ENCODE results near the gene MIA. TPM values are rescaled to one million over a fixed set of nuclear protein-coding genes. Genes with fewer than 3 reads are reported as not detected.

MIA gene
- total RNA-seq, 1 donor from 2014 or later, result 1.2 TPM

GRCh38 chr19:40736661-40737060 is 38.7 kb upstream of the MIA start:
- no peaks in the 10 kb centered on the region for H3K27me3 Mint-ChIP-seq (ENCODE audit: low read depth)
- no peak overlapping the region for H3K27ac Mint-ChIP-seq
- no peak for DNase-seq (ENCODE audit: low spot score in 2 of 2, unreplicated experiment in 2 of 2)
- H3K4me1 Mint-ChIP-seq, result no peaks in the 10 kb centered on the region
- no peak for TF ChIP-seq CTCF (IDR thresholded peaks at IDR 0.05; ENCODE audit: unreplicated experiment)
- no peak overlapping the region for H3K4me3 Mint-ChIP-seq
- H3K36me3 Mint-ChIP-seq, result peaks cover 33% of the 10 kb centered on the region
- H3K9me3 Mint-ChIP-seq, result no peaks in the 10 kb centered on the region

GRCh38 chr19:40737102-40737644 is 38.1 kb upstream of the MIA start:
- Mint-ChIP-seq H3K4me1 (no peaks in the 10 kb centered on the region), H3K27me3 (ENCODE audit: low read depth) (no peaks in the 10 kb centered on the region), H3K4me3 (no peak overlapping the region), H3K36me3 (peaks cover 32% of the 10 kb centered on the region), H3K9me3 (no peaks in the 10 kb centered on the region), H3K27ac (no peak overlapping the region)
- no peak for TF ChIP-seq CTCF (IDR thresholded peaks at IDR 0.05; ENCODE audit: unreplicated experiment)
- DNase-seq (ENCODE audit: low spot score in 2 of 2, unreplicated experiment in 2 of 2), result no peak

- Mint-ChIP-seq H3K9me3 (no peaks in the 10 kb centered on the region), H3K27ac (peak overlapping the region; percentile 26), H3K4me1 (no peaks in the 10 kb centered on the region), H3K27me3 (ENCODE audit: low read depth) (no peaks in the 10 kb centered on the region), H3K36me3 (peaks cover 22% of the 10 kb centered on the region), H3K4me3 (no peak overlapping the region)
- DNase-seq (ENCODE audit: low spot score in 2 of 2, unreplicated experiment in 2 of 2), result no peak
- no peak for TF ChIP-seq CTCF (IDR thresholded peaks at IDR 0.05; ENCODE audit: unreplicated experiment)
These were observed 36.1 kb upstream of the MIA start for GRCh38 chr19:40739030-40739839.

GRCh38 chr19:40739871-40740703 is 35.2 kb upstream of the MIA start:
- H3K36me3 Mint-ChIP-seq, result peaks cover 17% of the 10 kb centered on the region
- H3K27me3 Mint-ChIP-seq (ENCODE audit: low read depth), result no peaks in the 10 kb centered on the region
- no peak overlapping the region for H3K4me3 Mint-ChIP-seq
- H3K4me1 Mint-ChIP-seq, result peaks cover 3% of the 10 kb centered on the region
- H3K27ac Mint-ChIP-seq, result peak overlapping the region; percentile 64
- TF ChIP-seq CTCF (IDR thresholded peaks at IDR 0.05; ENCODE audit: unreplicated experiment), result no peak
- no peak for DNase-seq (ENCODE audit: low spot score in 2 of 2, unreplicated experiment in 2 of 2)
- no peaks in the 10 kb centered on the region for H3K9me3 Mint-ChIP-seq

- TF ChIP-seq CTCF (IDR thresholded peaks at IDR 0.05; ENCODE audit: unreplicated experiment), result no peak
- no peaks in the 10 kb centered on the region for H3K9me3 Mint-ChIP-seq
- H3K36me3 Mint-ChIP-seq, result peaks cover 10% of the 10 kb centered on the region
- no peak for DNase-seq (ENCODE audit: low spot score in 2 of 2, unreplicated experiment in 2 of 2)
- no peaks in the 10 kb centered on the region for H3K27me3 Mint-ChIP-seq (ENCODE audit: low read depth)
- H3K4me1 Mint-ChIP-seq, result peaks cover 7% of the 10 kb centered on the region
- no peak overlapping the region for H3K4me3 Mint-ChIP-seq
- H3K27ac Mint-ChIP-seq, result peak overlapping the region; percentile 64
These were observed 34.6 kb upstream of the MIA start for GRCh38 chr19:40740747-40741146.

Data from mesothelial cell of epicardium (in vitro differentiated cells).